Measurements from ENCODE around the gene SMIM17. TPM values are rescaled to one million over a fixed set of nuclear protein-coding genes. Genes with fewer than 3 reads are reported as not detected.

The SMIM17 gene
- total and polyA plus RNA-seq, 4 donors, result 0.28 TPM; not detected in 3

- no peak for DNase-seq (ENCODE audit: low spot score)
- H3K27ac ChIP-seq (ENCODE audit: low read depth in 1 of 2, low read length in 2 of 2), result no peak overlapping the region
- no peaks in the 10 kb centered on the region for H3K27me3 ChIP-seq (ENCODE audit: control insufficient read depth in 4 of 4, insufficient read depth in 4 of 4, low read length in 3 of 4)
- H3K4me3 ChIP-seq (ENCODE audit: low read depth in 1 of 3, low read length in 3 of 3), result no peak overlapping the region
- WGBS, result 83% methylated on average over 6 of the region's 6 CpGs
- TF ChIP-seq TAF1 (conservative IDR thresholded peaks at IDR 0.05) (no peak), HNF4A (conservative IDR thresholded peaks at IDR 0.05) (no peak), FOXA1 (IDR thresholded peaks at IDR 0.05) (no peak)
- H3K36me3 ChIP-seq (ENCODE audit: control insufficient read depth in 4 of 4, insufficient read depth in 3 of 4, low read depth in 1 of 4, low read length in 3 of 4), result no peaks in the 10 kb centered on the region
- H3K9ac ChIP-seq (ENCODE audit: low read depth in 1 of 2, low read length in 2 of 2), result no peak overlapping the region
- H3K4me1 ChIP-seq (ENCODE audit: control insufficient read depth in 4 of 4, insufficient read depth in 4 of 4, low read length in 3 of 4), result peaks cover 0 to 11% (median 3%) of the 10 kb centered on the region in 4 donors
- peaks cover 8 to 33% (median 19%) of the 10 kb centered on the region in 4 donors for H3K9me3 ChIP-seq (ENCODE audit: control insufficient read depth in 4 of 4, low read length in 3 of 4)
Observed at GRCh38 chr19:56667311-56667870, 24.4 kb downstream of the SMIM17 start.

GRCh38 chr19:56668676-56669075 is 25.7 kb downstream of the SMIM17 start:
- WGBS, result 93% methylated on average over 9 of the region's 9 CpGs
- no peaks in the 10 kb centered on the region for H3K27me3 ChIP-seq (ENCODE audit: control insufficient read depth in 4 of 4, insufficient read depth in 4 of 4, low read length in 3 of 4)
- peaks cover 9 to 29% (median 16%) of the 10 kb centered on the region in 4 donors for H3K9me3 ChIP-seq (ENCODE audit: control insufficient read depth in 4 of 4, low read length in 3 of 4)
- no peak overlapping the region for H3K9ac ChIP-seq (ENCODE audit: low read depth in 1 of 2, low read length in 2 of 2)
- H3K27ac ChIP-seq (ENCODE audit: low read depth in 1 of 2, low read length in 2 of 2), result no peak overlapping the region
- TF ChIP-seq HNF4A (conservative IDR thresholded peaks at IDR 0.05) (no peak), MAX (IDR thresholded peaks at IDR 0.05) (no peak), RAD21 (IDR thresholded peaks at IDR 0.05) (no peak), FOXA1 (IDR thresholded peaks at IDR 0.05) (no peak), EGR1 (IDR thresholded peaks at IDR 0.05; ENCODE audit: low read depth in 2 of 2) (no peak), ZBTB33 (IDR thresholded peaks at IDR 0.05) (no peak), FOXA2 (IDR thresholded peaks at IDR 0.05) (no peak), YY1 (IDR thresholded peaks at IDR 0.05) (no peak), RXRA (IDR thresholded peaks at IDR 0.05) (no peak), NR2F2 (IDR thresholded peaks at IDR 0.05) (no peak)
- H3K4me1 ChIP-seq (ENCODE audit: control insufficient read depth in 4 of 4, insufficient read depth in 4 of 4, low read length in 3 of 4), result peaks cover 0 to 11% (median 3%) of the 10 kb centered on the region in 4 donors
- H3K36me3 ChIP-seq (ENCODE audit: control insufficient read depth in 4 of 4, insufficient read depth in 3 of 4, low read depth in 1 of 4, low read length in 3 of 4), result no peaks in the 10 kb centered on the region
- DNase-seq (ENCODE audit: low spot score), result no peak
- H3K4me3 ChIP-seq (ENCODE audit: low read depth in 1 of 3, low read length in 3 of 3), result no peak overlapping the region

- Histone ChIP-seq H3K4me1 (ENCODE audit: control insufficient read depth in 4 of 4, insufficient read depth in 4 of 4, low read length in 3 of 4) (peaks cover 0 to 11% (median 3%) of the 10 kb centered on the region in 4 donors), H3K36me3 (ENCODE audit: control insufficient read depth in 4 of 4, insufficient read depth in 3 of 4, low read depth in 1 of 4, low read length in 3 of 4) (no peaks in the 10 kb centered on the region), H3K9ac (ENCODE audit: low read depth in 1 of 2, low read length in 2 of 2) (no peak overlapping the region), H3K4me3 (ENCODE audit: low read depth in 1 of 3, low read length in 3 of 3) (peak overlapping the region in 1 of 3 donors; percentile 64), H3K27ac (ENCODE audit: low read depth in 1 of 2, low read length in 2 of 2) (no peak overlapping the region), H3K9me3 (ENCODE audit: control insufficient read depth in 4 of 4, low read length in 3 of 4) (peaks cover 5 to 17% (median 12%) of the 10 kb centered on the region in 4 donors), H3K27me3 (ENCODE audit: control insufficient read depth in 4 of 4, insufficient read depth in 4 of 4, low read length in 3 of 4) (no peaks in the 10 kb centered on the region)
- no peak for DNase-seq (ENCODE audit: low spot score)
- TF ChIP-seq REST (IDR thresholded peaks at IDR 0.05), result no peak
- no peak for TF ChIP-seq RXRA (IDR thresholded peaks at IDR 0.05)
- TF ChIP-seq MAX (IDR thresholded peaks at IDR 0.05), result no peak
- TF ChIP-seq ZBTB33 (IDR thresholded peaks at IDR 0.05), result no peak
- no peak for TF ChIP-seq FOXA1 (IDR thresholded peaks at IDR 0.05)
- no peak for TF ChIP-seq TAF1 (conservative IDR thresholded peaks at IDR 0.05)
- WGBS, result 93% methylated on average over 17 of the region's 17 CpGs
Observed at GRCh38 chr19:56670401-56670960, 27.5 kb downstream of the SMIM17 start.

All from liver (tissue), 9 donors.